HepG2 (cell line): ENCODE measurements around the gene RTF1. TPM values are rescaled to one million over a fixed set of nuclear protein-coding genes. Genes with fewer than 3 reads are reported as not detected.

ENCODE experiments used
- ADNP ChIP-seq: sonication (generic); formaldehyde crosslinking; IDR thresholded peaks from 2 replicates; pipeline ENCODE4 v1.4.0; 2020; ENCODE audit warnings: missing genetic modification reagents
- BORCS8-MEF2B ChIP-seq: sonication (generic); formaldehyde crosslinking; IDR thresholded peaks from 2 replicates; pipeline ENCODE4 v1.8.0; 2022; ENCODE audit warnings: mild to moderate bottlenecking, missing genetic modification reagents
- CCDC6 ChIP-seq: sonication (generic); formaldehyde crosslinking; IDR thresholded peaks from 2 replicates; pipeline ENCODE4 v1.8.1; 2022; ENCODE audit warnings: mild to moderate bottlenecking, missing genetic modification reagents, moderate library complexity
- CERS6 ChIP-seq: sonication (generic); formaldehyde crosslinking; IDR thresholded peaks from 2 replicates; pipeline ENCODE4 v1.5.0; 2020; ENCODE audit warnings: missing genetic modification reagents
- ELF3 ChIP-seq: IDR thresholded peaks from 2 replicates; pipeline ENCODE4 v1.6.1; 2016; ENCODE audit warnings: missing genetic modification reagents, missing compliant biosample characterization
- FOXK1 ChIP-seq: sonication (generic); formaldehyde crosslinking; IDR thresholded peaks from 2 replicates; pipeline ENCODE4 v1.4.0; 2020; ENCODE audit warnings: low read depth, missing genetic modification reagents, borderline replicate concordance
- FOXK2 ChIP-seq: fragments of 450-650 bp; IDR thresholded peaks from 2 replicates; pipeline ENCODE4 v1.6.1; 2016
- KMT2B ChIP-seq: IDR thresholded peaks from 2 replicates; pipeline ENCODE4 v1.6.1; 2016; ENCODE audit warnings: missing genetic modification reagents, missing compliant biosample characterization
- MAZ ChIP-seq, 2 experiments: sonication (generic) in 1 of 2; formaldehyde crosslinking in 1 of 2; IDR thresholded peaks; 2 replicates each; pipeline versions ENCODE4 v1.5.0 to v1.6.1; 2012 to 2020; ENCODE audit warnings: low read depth in 2 of 2, mild to moderate bottlenecking in 2 of 2, borderline replicate concordance in 1 of 2, improper control_type of control experiment in 1 of 2, low read length in 1 of 2, missing genetic modification reagents in 1 of 2, moderate library complexity in 1 of 2
- NRL ChIP-seq: sonication (generic); formaldehyde crosslinking; IDR thresholded peaks from 2 replicates; pipeline ENCODE4 v1.5.0; 2020; ENCODE audit warnings: missing genetic modification reagents, mild to moderate bottlenecking, moderate library complexity, borderline replicate concordance
- PTBP1 ChIP-seq: fragments of 200-400 bp; formaldehyde crosslinking; IDR thresholded peaks from 2 replicates; pipeline ENCODE4 v1.6.1; 2018; ENCODE audit warnings: low read length, low read depth; ENCODE audit not compliant: poor library complexity, severe bottlenecking
- SIN3B ChIP-seq: fragments of 150-350 bp; IDR thresholded peaks from 2 replicates; pipeline ENCODE4 v1.6.1; 2014; ENCODE audit warnings: low read length
- SMAD3 ChIP-seq: sonication (generic); formaldehyde crosslinking; IDR thresholded peaks from 2 replicates; pipeline ENCODE4 v1.4.0; 2020; ENCODE audit warnings: missing genetic modification reagents
- TEAD3 ChIP-seq: optimal IDR thresholded peaks from 2 replicates; pipeline ENCODE3; 2016; ENCODE audit warnings: borderline replicate concordance
- TFDP2 ChIP-seq: sonication (generic); formaldehyde crosslinking; IDR thresholded peaks from 2 replicates; pipeline ENCODE4 v1.4.0; 2020; ENCODE audit warnings: missing genetic modification reagents
- TOPORS ChIP-seq: sonication (generic); formaldehyde crosslinking; IDR thresholded peaks from 2 replicates; pipeline ENCODE4 v1.8.0; 2023; ENCODE audit warnings: mild to moderate bottlenecking, missing genetic modification reagents
- ZNF124 ChIP-seq: sonication (generic); formaldehyde crosslinking; IDR thresholded peaks from 2 replicates; pipeline ENCODE4 v1.4.0; 2020; ENCODE audit warnings: missing genetic modification reagents
- ZNF772 ChIP-seq: sonication (generic); formaldehyde crosslinking; IDR thresholded peaks from 2 replicates; pipeline ENCODE4 v1.5.0; 2020; ENCODE audit warnings: mild to moderate bottlenecking, missing genetic modification reagents
- ZNF839 ChIP-seq: sonication (generic); formaldehyde crosslinking; IDR thresholded peaks from 2 replicates; pipeline ENCODE4 v1.4.0; 2020; ENCODE audit warnings: missing genetic modification reagents, mild to moderate bottlenecking, borderline replicate concordance
- polyA plus RNA-seq, 8 experiments: library from polyadenylated mRNA; depleted of rRNA in 3 of 8; stranded (reverse) in 7 of 8; unstranded in 1 of 8; fragments of >200 nt; fragmentation: Illumina TruSeq in 4 of 8; extraction: Trizol in 4 of 8; gene quantifications; 2 replicates each; pipeline versions ENCODE4 v1.2.1 to v1.2.3, GENCODE V29; 2011 to 2016; ENCODE audit warnings: low read depth in 4 of 8, missing spikeins in 1 of 8, mixed read lengths in 1 of 8; ENCODE audit not compliant: insufficient read depth in 1 of 8
- total RNA-seq, 5 experiments: library from RNA; depleted of rRNA; stranded (reverse); fragments of >200 nt; fragmentation: Illumina TruSeq; extraction: Trizol; gene quantifications; 2 replicates each; pipeline ENCODE4 v1.2.3, GENCODE V29; 2016; ENCODE audit warnings: low read depth in 1 of 5
- TF ChIP-seq, protein P1 (sequence below): IDR thresholded peaks from 2 replicates; pipeline ENCODE4 v1.6.1; 2016; ENCODE audit warnings: mild to moderate bottlenecking, missing biosample characterization, missing genetic modification reagents
- TF ChIP-seq, protein P2 (sequence below): sonication (generic); formaldehyde crosslinking; IDR thresholded peaks from 2 replicates; pipeline ENCODE4 v1.4.0; 2020; ENCODE audit warnings: mild to moderate bottlenecking, low read depth, missing genetic modification reagents
- TF ChIP-seq, protein P3 (sequence below): sonication (generic); formaldehyde crosslinking; IDR thresholded peaks from 2 replicates; pipeline ENCODE4 v1.4.0; 2020; ENCODE audit warnings: missing genetic modification reagents, borderline replicate concordance

RTF1 gene
- total and polyA plus RNA-seq, 2 of the 13 experiments (the other 11 are each of a cell fraction or from before 2014, with no cell fraction given) = 13.9 to 17.9 TPM

DNA sequence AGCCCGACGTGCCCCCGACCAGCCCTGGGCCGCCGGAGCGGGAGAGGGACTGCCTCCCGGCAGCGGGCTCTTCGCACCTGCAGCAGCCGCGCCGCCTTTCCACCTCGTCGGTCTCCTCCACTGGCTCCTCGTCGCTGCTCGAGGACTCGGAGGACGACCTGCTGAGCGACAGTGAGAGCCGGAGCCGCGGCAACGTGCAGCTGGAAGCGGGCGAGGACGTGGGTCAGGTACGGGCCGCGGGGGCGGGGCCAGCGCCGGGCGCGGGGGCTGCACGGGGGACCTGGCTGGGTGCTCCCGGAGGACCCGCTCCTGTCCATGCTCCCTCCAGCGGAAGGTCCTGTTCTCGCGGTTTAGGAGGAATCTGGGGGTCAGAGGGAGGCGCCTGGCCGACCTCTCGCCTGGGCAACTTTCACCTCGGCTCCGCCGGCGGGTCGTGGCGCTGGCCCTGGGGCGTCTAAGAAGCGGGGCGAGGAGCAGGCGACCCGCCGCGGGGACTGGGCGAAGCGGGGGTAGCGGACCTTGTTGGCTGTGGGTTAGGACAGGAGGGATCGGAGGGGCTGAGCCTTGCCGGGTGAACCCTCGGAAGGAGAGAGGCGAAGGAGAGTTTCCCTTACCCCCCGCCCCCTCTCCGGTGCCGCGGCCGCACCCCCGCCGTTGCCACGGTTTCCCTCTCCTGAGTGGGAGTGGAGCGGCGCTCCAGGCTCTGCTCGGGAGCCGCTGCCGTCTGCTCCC, 77.5 kb downstream of the RTF1 start (continued):
- TF ChIP-seq ADNP (no peak), FOXK1 (CRISPR knock-in tag) (no peak), ELF3 (CRISPR knock-in tag) (peak; percentile 8; the same call in 1 of the 2 replicates), ZNF839 (CRISPR knock-in tag) (peak; percentile 15; the same call in 1 of the 2 replicates), PTBP1 (no peak), ZNF772 (CRISPR knock-in tag) (no peak), TEAD3 (CRISPR knock-in tag) (peak; percentile 66), SIN3B (no peak), TOPORS (no peak), TFDP2 (CRISPR knock-in tag) (peak; percentile 86), KMT2B (CRISPR knock-in tag) (peak; percentile 32; the same call in 1 of the 2 replicates), ZNF124 (CRISPR knock-in tag) (peak; percentile 46; the same call in 1 of the 2 replicates), MAZ (IDR thresholded peaks at IDR 0.05; ENCODE audit: borderline replicate concordance, low read depth, low read length) (peak; percentile 63; the same call in 1 of the 2 replicates), MAZ (CRISPR knock-in tag; IDR thresholded peaks at IDR 0.05; ENCODE audit: low read depth) (peak; percentile 34; the same call in 1 of the 2 replicates), FOXK2 (no peak), CERS6 (CRISPR knock-in tag) (no peak), BORCS8-MEF2B (CRISPR knock-in tag) (peak; percentile 82; the same call in 1 of the 2 replicates), NRL (CRISPR knock-in tag) (peak; percentile 70; the same call in 1 of the 2 replicates), SMAD3 (CRISPR knock-in tag) (0 out of 2 replicates have a peak, but pooled peaks have one; percentile 16), CCDC6 (no peak)
- TF ChIP-seq, protein P1, sequence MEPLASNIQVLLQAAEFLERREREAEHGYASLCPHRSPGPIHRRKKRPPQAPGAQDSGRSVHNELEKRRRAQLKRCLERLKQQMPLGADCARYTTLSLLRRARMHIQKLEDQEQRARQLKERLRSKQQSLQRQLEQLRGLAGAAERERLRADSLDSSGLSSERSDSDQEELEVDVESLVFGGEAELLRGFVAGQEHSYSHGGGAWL (CRISPR knock-in tag) = 0 out of 2 replicates have a peak, but pooled peaks have one; percentile 40
- TF ChIP-seq, protein P2, sequence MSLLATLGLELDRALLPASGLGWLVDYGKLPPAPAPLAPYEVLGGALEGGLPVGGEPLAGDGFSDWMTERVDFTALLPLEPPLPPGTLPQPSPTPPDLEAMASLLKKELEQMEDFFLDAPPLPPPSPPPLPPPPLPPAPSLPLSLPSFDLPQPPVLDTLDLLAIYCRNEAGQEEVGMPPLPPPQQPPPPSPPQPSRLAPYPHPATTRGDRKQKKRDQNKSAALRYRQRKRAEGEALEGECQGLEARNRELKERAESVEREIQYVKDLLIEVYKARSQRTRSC (CRISPR knock-in tag) = no peak
- TF ChIP-seq, protein P3, sequence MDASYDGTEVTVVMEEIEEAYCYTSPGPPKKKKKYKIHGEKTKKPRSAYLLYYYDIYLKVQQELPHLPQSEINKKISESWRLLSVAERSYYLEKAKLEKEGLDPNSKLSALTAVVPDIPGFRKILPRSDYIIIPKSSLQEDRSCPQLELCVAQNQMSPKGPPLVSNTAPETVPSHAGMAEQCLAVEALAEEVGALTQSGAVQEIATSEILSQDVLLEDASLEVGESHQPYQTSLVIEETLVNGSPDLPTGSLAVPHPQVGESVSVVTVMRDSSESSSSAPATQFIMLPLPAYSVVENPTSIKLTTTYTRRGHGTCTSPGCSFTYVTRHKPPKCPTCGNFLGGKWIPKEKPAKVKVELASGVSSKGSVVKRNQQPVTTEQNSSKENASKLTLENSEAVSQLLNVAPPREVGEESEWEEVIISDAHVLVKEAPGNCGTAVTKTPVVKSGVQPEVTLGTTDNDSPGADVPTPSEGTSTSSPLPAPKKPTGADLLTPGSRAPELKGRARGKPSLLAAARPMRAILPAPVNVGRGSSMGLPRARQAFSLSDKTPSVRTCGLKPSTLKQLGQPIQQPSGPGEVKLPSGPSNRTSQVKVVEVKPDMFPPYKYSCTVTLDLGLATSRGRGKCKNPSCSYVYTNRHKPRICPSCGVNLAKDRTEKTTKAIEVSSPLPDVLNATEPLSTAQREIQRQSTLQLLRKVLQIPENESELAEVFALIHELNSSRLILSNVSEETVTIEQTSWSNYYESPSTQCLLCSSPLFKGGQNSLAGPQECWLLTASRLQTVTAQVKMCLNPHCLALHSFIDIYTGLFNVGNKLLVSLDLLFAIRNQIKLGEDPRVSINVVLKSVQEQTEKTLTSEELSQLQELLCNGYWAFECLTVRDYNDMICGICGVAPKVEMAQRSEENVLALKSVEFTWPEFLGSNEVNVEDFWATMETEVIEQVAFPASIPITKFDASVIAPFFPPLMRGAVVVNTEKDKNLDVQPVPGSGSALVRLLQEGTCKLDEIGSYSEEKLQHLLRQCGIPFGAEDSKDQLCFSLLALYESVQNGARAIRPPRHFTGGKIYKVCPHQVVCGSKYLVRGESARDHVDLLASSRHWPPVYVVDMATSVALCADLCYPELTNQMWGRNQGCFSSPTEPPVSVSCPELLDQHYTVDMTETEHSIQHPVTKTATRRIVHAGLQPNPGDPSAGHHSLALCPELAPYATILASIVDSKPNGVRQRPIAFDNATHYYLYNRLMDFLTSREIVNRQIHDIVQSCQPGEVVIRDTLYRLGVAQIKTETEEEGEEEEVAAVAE (CRISPR knock-in tag) = no peak
